NCI-H2107 treated with DMSO at 0.1 percent for 48 hours (cell line): Measurements from ENCODE around the gene MERTK.

Experiments
- DNase-seq: peaks from one replicate; lab custom pipeline; 2025; ENCODE audit not compliant: unreplicated experiment; lab: John Stamatoyannopoulos, UW

The MERTK gene

GRCh38 chr2:112006076-112006410 lies 107.6 kb downstream of the MERTK start:
- no peak for DNase-seq

GRCh38 chr2:112007493-112007892 lies 109.1 kb downstream of the MERTK start:
- DNase-seq = no peak

DNA sequence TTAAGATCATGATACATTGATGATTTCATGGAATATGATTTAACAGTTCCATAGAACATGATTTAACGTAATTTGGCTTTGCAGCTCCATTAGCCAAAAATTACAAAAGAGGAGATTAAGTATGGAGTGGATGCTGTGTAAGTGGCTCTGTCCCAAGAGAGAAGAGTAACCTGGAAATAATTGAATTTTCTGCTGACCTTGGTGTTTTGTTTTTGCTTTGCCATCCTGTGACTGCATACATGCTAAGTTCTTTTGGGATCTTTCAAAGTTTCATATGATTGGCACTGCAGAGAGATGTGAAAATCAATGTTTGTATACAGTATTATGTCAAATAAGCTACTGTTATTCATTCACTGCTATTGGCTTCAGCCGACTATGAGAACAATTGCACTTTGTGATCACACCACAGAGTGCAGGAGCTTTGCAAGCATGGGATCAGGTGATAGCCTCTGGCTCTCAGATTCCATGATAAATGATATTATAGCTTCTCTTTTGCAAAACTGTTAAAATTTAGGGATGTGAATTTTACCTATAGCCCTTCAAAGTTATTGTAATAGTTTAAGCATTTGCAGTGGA lies 110.6 kb downstream of the MERTK start:
- DNase-seq = no peak

GRCh38 chr2:112010751-112011150 lies 112.3 kb downstream of the MERTK start:
- DNase-seq = no peak

- DNase-seq = no peak
Observed at GRCh38 chr2:112012556-112012955, 114.1 kb downstream of the MERTK start.

DNA sequence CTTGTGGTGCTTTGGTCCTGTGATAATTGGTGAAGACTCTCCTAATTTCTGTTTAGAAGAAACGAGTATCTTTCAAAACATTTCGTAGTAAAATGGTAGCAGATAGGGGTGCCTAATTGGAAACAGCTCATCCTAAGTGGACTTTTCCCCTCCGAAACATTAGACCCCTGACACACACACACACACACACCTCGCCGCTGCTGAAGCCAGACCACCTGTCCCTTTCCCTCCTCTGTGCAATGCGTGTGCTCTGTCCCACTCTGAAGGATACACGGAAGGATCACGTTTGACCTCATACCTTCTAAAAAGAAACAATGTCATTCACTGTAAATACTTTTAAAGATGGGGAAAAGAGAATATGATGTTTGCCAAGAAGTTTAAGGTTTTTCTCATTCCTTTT lies 120.4 kb downstream of the MERTK start:
- DNase-seq = no peak

- no peak for DNase-seq
Observed at GRCh38 chr2:112019569-112019982, 121.2 kb downstream of the MERTK start.

GRCh38 chr2:112020561-112020960 lies 122.2 kb downstream of the MERTK start:
- no peak for DNase-seq

DNA sequence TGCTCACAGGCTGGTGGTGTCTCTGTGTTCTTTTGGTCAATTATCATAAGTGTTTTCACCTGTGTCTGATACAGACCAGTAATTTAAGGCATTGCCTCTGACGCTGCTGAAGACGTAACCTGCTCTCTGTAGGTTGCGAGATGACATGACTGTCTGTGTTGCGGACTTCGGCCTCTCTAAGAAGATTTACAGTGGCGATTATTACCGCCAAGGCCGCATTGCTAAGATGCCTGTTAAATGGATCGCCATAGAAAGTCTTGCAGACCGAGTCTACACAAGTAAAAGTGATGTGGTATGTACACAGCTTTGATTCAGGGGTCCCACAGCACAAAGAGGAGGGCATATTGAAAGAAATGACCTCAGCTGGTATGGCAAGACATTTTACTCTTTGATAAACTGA lies 122.9 kb downstream of the MERTK start:
- no peak for DNase-seq

- no peak for DNase-seq
Observed at GRCh38 chr2:112021781-112022231, 123.4 kb downstream of the MERTK start.

DNA sequence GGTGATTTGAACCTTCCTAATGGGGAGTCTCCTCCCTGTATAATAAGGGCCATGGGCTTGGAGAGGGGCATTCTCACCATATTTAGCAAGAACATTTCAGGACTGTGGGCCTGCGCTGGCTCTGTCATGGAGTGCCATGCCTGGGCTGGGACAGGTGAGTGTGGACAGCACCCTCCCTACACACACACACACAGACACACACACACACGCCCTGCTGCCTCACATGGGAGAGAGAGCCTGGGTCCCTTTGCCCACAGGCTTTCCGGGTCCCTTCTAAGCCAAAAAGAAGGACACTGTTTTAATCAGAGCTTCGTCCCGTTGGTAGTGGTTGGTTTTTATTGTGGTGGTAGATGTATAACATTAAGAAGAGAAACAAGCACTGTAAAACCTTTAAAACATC lies 125.3 kb downstream of the MERTK start:
- DNase-seq = no peak

GRCh38 chr2:112024231-112024630 lies 125.8 kb downstream of the MERTK start:
- no peak for DNase-seq

GRCh38 chr2:112024896-112025491 lies 126.6 kb downstream of the MERTK start:
- no peak for DNase-seq

DNA sequence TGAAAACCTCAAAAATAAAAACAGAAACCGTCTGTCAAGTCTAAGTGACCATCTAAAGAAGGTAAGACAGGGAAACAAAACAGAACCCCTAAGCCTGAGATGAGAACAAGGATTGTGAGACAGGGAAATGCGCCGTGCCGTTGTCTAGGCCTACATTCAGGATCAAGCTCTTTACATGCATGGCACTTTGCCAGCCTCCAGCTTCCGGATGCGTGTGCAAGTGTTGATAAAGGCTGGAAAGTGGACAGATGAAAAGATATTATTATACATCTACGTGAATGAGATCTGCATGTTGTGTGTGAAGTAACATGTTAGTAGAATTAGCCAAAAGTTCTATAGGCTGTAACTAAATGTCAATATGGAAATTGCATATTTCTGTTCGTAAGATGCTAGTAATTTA lies 128.1 kb downstream of the MERTK start:
- DNase-seq = no peak

DNA sequence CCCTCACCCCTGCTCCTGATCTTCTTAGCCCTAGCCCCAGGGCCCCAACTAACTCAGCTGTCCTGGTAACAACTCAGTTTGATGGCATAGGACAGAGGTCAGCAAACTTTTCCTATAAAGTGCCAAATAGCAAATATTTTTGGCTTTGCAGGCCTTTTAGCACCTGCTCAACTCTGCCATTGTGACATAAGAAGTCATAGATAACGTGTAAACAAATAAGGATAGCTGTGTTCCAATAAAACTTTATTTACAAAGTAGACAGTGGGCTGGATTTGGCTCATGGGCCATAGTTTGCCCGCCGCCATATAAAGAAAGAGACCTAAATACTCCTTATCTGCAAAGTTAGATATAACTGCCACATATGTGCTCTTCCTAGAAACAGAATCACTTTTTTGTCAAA lies 129.4 kb downstream of the MERTK start:
- no peak for DNase-seq

DNA sequence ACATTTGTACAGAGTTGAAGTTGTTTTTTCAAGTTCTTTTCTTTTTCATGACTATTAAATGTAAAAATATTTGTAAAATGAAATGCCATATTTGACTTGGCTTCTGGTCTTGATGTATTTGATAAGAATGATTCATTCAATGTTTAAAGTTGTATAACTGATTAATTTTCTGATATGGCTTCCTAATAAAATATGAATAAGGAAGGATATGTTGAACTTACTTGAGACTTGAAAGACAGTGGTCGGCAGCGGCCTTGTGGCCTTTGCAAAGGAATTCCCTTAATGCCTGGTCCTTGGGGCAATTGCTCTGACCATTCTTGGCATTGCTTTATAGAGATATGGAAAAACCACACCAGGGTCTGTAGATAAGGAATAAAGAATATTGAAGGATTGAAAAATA lies 130.8 kb downstream of the MERTK start:
- no peak for DNase-seq

GRCh38 chr2:112031473-112032223 lies 133.2 kb downstream of the MERTK start:
- DNase-seq = peak; percentile 54

- DNase-seq = no peak
Observed at GRCh38 chr2:112032224-112032586, 133.8 kb downstream of the MERTK start.

DNA sequence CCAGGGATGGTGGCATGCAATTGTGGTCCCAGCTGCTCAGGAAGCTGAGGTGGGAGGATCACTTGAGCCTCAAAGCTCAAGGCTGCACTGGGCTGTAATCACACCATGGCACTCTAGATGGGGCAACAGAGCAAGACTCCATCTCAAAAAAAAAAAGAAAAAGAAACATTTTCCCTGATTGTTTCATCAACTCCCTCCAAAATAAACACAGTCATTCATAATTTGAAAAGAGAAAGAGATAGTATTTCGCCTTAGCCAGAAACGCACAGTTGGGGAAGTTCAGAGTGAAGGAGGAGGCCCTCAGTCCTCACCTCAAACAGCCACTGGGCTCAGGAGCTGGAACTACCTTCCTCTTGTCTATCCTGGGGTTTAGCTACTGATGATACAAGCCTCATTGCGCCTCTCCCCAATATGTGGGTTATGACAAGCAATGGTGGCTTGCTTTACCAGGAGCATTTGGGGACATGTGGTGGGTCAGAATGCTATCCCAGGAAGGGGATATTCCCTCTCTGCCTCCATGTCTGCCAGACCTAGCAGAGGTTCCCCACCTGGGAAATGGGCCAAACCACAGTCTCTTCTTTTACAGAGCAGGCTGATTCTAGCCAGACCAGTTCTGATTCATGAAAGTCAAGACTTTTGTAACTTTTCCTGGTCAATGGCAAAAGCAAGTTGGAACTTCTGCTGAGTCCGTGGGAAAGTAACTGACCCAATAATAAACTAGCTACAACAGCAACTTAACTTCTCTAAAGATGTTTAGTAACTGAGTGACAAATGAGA lies 134.5 kb downstream of the MERTK start:
- no peak for DNase-seq

GRCh38 chr2:112033600-112033999 lies 135.2 kb downstream of the MERTK start:
- DNase-seq = no peak

GRCh38 chr2:112034924-112035323 lies 136.5 kb downstream of the MERTK start:
- DNase-seq = no peak

DNA sequence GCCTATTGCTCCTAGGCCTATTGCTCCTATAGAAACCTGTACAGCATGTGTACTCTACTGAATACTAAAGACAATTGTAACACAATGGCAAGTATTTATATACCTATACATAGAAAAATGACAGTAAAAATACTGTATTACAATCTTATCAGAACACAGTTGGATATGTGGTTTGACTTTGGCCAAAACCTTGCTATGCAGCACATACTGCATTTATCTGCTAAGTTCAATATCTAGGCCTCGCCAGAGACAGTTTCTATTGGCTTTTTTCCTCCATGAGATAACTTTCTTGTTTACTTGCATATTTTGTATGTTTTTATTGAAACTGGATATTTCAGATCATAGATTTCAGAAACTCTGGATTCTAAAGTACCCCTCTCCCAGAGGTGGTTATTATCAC lies 137.4 kb downstream of the MERTK start:
- DNase-seq = no peak
